Panc1 (cell line): ENCODE measurements around the gene TFG.

ENCODE experiments used
- CTCF ChIP-seq: fragments of 450-650 bp; IDR thresholded peaks from 2 replicates; pipeline ENCODE4 v1.5.1; 2017; ENCODE audit warnings: mild to moderate bottlenecking
- POLR2AphosphoS5 ChIP-seq: IDR thresholded peaks from 2 replicates; pipeline ENCODE4 v1.6.1; 2012; ENCODE audit warnings: mild to moderate bottlenecking, low read depth, low read length, moderate library complexity
- REST ChIP-seq, 2 experiments: IDR thresholded peaks; 2 replicates each; pipeline ENCODE4 v1.6.1; 2011 to 2012; ENCODE audit warnings: low read depth in 2 of 2, control low read depth in 1 of 2, low read length in 1 of 2, mild to moderate bottlenecking in 1 of 2, moderate library complexity in 1 of 2; ENCODE audit not compliant: insufficient read depth in 1 of 2

- TF ChIP-seq CTCF (no peak), POLR2AphosphoS5 (no peak), REST (IDR thresholded peaks at IDR 0.05; ENCODE audit: insufficient read depth in 1 of 2, low read depth in 2 of 2, low read length in 1 of 2) (no peak)
These were observed 68.0 kb downstream of the TFG start for GRCh38 chr3:100777271-100777670.
